GM12865 (cell line): ENCODE results near the gene HLA-A.
A peak's percentile ranks its signal among the peaks of the same experiment; 100 is the strongest.
"Not testable (repeated sequence)": the region's sequence is repeated elsewhere in the genome, so short reads cannot be mapped to it uniquely, and the experiment has no call there.

Experiments used
- DNase-seq: peaks from one replicate; pipeline ENCODE4 v3.0.0; 2010; ENCODE audit warnings: low read depth
- H3K4me3 ChIP-seq: 2 replicates; pipeline ENCODE4 v1.5.1; 2011; ENCODE audit warnings: mild to moderate bottlenecking, low read depth, low read length, control low read depth
- TF ChIP-seq, protein P1 (sequence below): IDR thresholded peaks from 2 replicates; pipeline ENCODE4 v1.5.1; 2011; ENCODE audit warnings: low read length, control low read depth, low read depth, inconsistent platforms; ENCODE audit not compliant: insufficient read depth; ENCODE audit errors: missing control alignments

Gene HLA-A

DNA sequence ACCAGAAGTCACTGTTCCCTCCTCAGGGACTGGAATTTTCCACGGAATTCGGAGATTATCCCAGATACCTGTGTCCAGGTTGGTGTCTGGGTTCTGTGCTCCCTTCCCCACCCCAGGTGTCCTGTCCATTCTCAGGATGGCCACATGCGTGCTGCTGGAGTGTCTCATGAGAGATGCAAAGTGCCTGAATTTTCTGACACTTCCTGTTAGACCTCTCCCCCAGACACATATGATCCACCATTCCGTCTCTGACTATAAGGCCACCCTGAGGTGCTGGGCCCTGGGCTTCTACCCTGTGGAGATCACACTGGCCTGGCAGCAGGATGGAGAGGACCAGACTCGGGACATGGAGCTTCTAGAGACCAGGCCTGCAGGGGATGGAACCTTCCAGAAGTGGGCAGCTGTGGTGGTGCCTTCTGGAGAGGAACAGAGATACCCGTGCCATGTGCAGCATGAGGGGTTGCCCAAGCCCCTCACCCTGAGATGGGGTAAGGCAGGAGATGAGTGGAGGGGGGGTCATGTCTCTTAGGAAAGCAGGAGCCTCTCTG is 14.4 kb upstream of the HLA-A start:
- TF ChIP-seq, protein P1, sequence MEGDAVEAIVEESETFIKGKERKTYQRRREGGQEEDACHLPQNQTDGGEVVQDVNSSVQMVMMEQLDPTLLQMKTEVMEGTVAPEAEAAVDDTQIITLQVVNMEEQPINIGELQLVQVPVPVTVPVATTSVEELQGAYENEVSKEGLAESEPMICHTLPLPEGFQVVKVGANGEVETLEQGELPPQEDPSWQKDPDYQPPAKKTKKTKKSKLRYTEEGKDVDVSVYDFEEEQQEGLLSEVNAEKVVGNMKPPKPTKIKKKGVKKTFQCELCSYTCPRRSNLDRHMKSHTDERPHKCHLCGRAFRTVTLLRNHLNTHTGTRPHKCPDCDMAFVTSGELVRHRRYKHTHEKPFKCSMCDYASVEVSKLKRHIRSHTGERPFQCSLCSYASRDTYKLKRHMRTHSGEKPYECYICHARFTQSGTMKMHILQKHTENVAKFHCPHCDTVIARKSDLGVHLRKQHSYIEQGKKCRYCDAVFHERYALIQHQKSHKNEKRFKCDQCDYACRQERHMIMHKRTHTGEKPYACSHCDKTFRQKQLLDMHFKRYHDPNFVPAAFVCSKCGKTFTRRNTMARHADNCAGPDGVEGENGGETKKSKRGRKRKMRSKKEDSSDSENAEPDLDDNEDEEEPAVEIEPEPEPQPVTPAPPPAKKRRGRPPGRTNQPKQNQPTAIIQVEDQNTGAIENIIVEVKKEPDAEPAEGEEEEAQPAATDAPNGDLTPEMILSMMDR, result no peak
- no peak overlapping the region for H3K4me3 ChIP-seq
- no peak for DNase-seq

DNA sequence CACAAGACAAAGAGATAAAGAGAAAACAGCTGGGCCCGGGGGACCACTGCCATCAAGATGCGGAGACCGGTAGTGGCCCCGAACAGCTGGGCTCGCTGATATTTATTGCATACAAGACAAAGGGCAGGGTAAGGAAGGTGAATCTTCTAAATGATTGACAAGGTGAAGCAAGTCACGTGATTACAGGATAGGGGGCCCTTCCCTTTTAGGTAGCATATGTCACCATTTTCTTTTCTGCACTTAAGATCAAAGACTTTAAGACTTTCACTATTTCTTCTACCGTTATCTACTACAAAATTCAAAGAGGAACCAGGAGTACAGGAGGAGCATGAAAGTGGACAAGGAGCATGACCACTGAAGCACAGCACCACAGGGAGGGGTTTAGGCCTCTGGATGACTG is 12.3 kb upstream of the HLA-A start:
- not testable (repeated sequence) for H3K4me3 ChIP-seq, DNase-seq

DNA sequence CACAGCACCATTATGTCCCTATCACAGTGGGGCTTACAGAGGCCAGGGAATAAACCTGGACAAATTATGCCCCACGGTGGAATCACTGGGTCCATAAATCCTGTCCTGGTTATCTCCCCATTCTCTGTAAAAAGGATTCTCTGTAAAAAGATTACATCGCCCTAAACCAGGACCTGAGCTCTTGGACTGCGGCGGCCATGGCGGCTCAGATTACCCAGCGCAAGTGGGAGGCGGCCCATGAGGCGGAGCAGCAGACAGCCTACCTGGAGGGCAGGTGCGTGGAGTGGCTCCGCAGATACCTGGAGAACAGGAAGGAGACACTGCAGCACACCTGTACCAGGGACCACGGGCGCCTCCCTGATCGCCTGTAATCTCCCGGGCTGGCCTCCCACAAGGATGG is 8.4 kb upstream of the HLA-A start:
- H3K4me3 ChIP-seq, result no peak overlapping the region
- TF ChIP-seq, protein P1, result no peak
- DNase-seq, result no peak

DNA sequence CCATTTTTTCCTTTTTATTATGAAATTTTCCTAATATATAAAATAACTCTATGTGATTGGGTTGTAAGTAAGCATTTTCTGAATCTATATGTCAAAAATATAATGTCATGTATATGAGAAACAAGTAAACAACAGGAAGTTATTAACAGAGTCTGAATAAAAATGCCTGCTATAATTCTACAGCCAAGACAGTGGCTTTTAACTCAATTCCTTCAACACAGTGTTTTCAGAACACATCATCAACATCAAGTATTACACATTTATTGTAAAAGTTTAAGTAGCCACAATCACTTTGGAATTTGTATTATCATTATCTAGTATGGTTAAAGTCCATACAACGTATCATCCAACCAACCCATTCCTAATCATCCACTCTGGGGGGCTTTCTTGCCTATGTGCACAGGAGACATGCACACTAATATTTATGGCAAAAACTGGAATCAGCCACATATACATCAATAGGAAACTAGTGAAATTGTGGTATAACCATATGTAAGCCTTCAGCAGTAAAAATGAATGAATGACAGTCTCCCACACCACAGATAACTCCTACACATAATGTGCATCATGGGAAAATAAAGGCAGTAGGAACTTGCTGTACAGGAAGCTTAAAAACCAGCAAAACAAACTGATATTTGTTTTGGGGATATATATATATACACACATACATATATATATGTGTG is 6.9 kb upstream of the HLA-A start:
- no peak overlapping the region for H3K4me3 ChIP-seq
- DNase-seq, result no peak
- TF ChIP-seq, protein P1, result no peak

DNA sequence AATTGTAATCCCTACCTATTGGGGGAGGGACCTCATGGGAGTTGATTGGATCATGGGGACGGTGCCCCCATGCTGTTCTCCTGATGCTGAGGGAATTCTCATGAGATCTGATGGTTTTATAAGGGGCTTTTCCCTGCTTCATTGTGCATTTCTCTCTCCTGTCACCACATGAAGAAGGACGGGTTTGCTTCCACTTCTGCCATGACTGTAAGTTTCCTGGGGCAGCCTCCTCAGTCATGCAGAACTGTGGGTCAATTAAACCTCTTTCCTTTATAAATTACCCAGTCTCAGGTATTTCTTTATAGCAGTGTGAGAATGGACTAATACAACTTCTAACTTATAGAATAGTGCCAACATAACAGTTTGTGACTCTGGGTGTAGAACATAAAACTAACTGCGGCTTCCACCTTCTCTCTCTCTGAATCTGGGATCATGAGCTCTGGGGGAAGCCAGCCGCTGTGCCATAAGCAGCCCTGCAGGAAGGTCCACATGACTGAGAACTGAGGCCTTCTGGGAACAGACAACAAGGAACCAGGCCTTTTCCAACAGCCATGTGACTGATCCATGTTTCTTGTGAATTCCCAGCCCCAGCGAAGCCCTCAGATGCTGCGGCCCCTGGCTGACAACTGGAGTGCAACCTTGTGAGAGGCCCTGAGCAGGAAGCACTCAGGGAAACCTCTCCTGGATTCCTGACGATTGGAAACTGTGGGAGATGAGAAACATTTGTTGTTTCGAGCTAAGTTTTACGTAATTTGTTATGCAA is 3.4 kb upstream of the HLA-A start:
- H3K4me3 ChIP-seq, result no peak overlapping the region
- TF ChIP-seq, protein P1, result no peak
- DNase-seq, result no peak

DNA sequence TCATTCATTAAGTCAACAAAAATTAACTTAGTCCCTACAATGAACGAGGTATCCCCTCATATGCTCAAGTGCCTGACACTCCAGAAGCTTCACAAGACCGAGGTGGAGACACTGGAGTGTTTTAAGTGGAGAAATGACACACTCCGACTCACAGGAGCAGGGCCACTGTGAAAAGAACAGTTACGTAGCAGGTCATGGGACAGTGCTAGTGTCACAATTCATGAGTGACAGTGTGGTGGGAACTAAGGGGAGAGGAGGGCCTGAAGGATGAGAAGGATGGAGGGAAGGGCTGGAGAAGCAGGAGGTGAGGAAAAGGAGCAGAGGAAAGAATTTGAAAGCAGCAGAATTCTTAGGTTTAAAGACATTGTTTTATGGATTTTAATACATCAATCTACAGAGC is 1.3 kb upstream of the HLA-A start:
- TF ChIP-seq, protein P1, result no peak
- H3K4me3 ChIP-seq, result no peak overlapping the region
- no peak for DNase-seq

DNA sequence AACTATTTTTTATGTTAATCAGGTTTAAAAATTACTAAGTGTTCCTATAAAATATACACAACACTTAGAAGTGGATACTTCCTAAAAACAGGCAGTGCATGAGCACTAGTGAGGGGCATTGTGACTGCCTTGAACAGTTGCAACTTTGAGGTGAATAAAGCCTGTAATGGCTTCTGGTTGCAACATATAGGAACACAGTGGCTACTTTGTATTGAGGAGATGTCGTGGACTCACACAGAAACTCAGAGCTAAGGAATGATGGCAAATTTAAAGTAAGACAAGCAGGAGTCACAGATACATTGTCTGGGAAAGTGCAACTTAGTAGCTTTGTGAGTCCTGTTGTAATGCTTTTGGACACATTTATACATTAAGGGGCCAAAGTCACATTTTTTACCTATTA is 861 bp upstream of the HLA-A start:
- no peak for DNase-seq
- H3K4me3 ChIP-seq, result peak overlapping the region; percentile 94
- TF ChIP-seq, protein P1, result no peak
